GM23338 (cell line): Measurements from ENCODE around the gene LEO1. TPM values are rescaled to one million over a fixed set of nuclear protein-coding genes. Genes with fewer than 3 reads are reported as not detected.

Source experiments
- ATAC-seq: fragments of 200-7000 bp; cut with Tn5 transposase; 3 replicates; pipeline ENCODE4 v1.9.1; 2020
- DNase-seq: peaks from one replicate; pipeline ENCODE4 v3.0.0-alpha.2; 2015; ENCODE audit warnings: low spot score
- H2AFZ ChIP-seq: fragments of 200-600 bp; sonication (generic); 2 replicates; pipeline ENCODE4 v1.8.0; 2016; ENCODE audit warnings: antibody characterized with exemption, mild to moderate bottlenecking, moderate library complexity
- H3F3A ChIP-seq: fragments of 200-600 bp; sonication (generic); replicated peaks from 2 replicates; pipeline ENCODE4 v1.8.0; 2017; ENCODE audit warnings: antibody characterized with exemption, mixed run types, low read depth
- H3K27ac ChIP-seq: fragments of 200-600 bp; sonication (generic); 2 replicates; pipeline ENCODE4 v1.6.1; 2016; ENCODE audit warnings: low read depth
- H3K27me3 ChIP-seq: fragments of 200-600 bp; sonication (generic); 2 replicates; pipeline ENCODE4 v1.8.0; 2016; ENCODE audit warnings: mild to moderate bottlenecking, mixed run types, moderate library complexity; ENCODE audit not compliant: insufficient read depth
- H3K36me3 ChIP-seq: fragments of 200-600 bp; sonication (generic); 2 replicates; pipeline ENCODE4 v1.8.0; 2016; ENCODE audit warnings: mild to moderate bottlenecking; ENCODE audit not compliant: insufficient read depth
- H3K4me1 ChIP-seq: fragments of 200-600 bp; sonication (generic); 2 replicates; pipeline ENCODE4 v1.8.0; 2016; ENCODE audit warnings: mild to moderate bottlenecking, moderate library complexity; ENCODE audit not compliant: insufficient read depth
- H3K4me2 ChIP-seq: fragments of 200-600 bp; sonication (generic); 2 replicates; pipeline ENCODE4 v1.7.1; 2017; ENCODE audit warnings: mixed run types
- H3K4me3 ChIP-seq: fragments of 200-600 bp; sonication (generic); 2 replicates; pipeline ENCODE4 v1.6.1; 2016; ENCODE audit warnings: mixed run types
- H3K79me2 ChIP-seq: fragments of 200-600 bp; sonication (generic); replicated peaks from 2 replicates; pipeline ENCODE4 v1.8.0; 2017; ENCODE audit warnings: mild to moderate bottlenecking; ENCODE audit not compliant: insufficient read depth
- H3K9me2 ChIP-seq: fragments of 200-600 bp; sonication (generic); 2 replicates; pipeline ENCODE4 v1.8.0; 2017; ENCODE audit not compliant: insufficient read depth
- H4K20me1 ChIP-seq: fragments of 200-600 bp; sonication (generic); replicated peaks from 2 replicates; pipeline ENCODE4 v1.8.0; 2017; ENCODE audit warnings: mild to moderate bottlenecking; ENCODE audit not compliant: insufficient read depth
- H3K27ac Mint-ChIP-seq: 2 replicates; pipeline ENCODE4 v1.8.0; 2020; ENCODE audit warnings: inconsistent platforms, mild to moderate bottlenecking, moderate library complexity, mixed read lengths
- H3K27me3 Mint-ChIP-seq: 3 replicates; pipeline ENCODE4 v1.8.0; 2022; ENCODE audit warnings: low read depth, mild to moderate bottlenecking, moderate library complexity, mixed read lengths, inconsistent platforms; ENCODE audit not compliant: insufficient read depth, poor library complexity
- H3K36me3 Mint-ChIP-seq: 3 replicates; pipeline ENCODE4 v1.8.0; 2021; ENCODE audit warnings: low read depth, mild to moderate bottlenecking, inconsistent platforms, moderate library complexity, mixed read lengths
- H3K4me1 Mint-ChIP-seq: 3 replicates; pipeline ENCODE4 v1.8.0; 2020; ENCODE audit warnings: mild to moderate bottlenecking, inconsistent platforms, mixed read lengths
- H3K4me3 Mint-ChIP-seq: 3 replicates; pipeline ENCODE4 v1.8.0; 2021; ENCODE audit warnings: moderate library complexity, mild to moderate bottlenecking, inconsistent platforms, mixed read lengths
- H3K9me3 Mint-ChIP-seq: 3 replicates; pipeline ENCODE4 v1.8.0; 2020; ENCODE audit warnings: moderate library complexity, mild to moderate bottlenecking, inconsistent platforms, mixed read lengths
- CREB1 ChIP-seq: fragments of 250-450 bp; sonication (Bioruptor Pico); IDR thresholded peaks from 2 replicates; pipeline ENCODE4 v1.5.0; 2020; ENCODE audit warnings: low read depth, mild to moderate bottlenecking, moderate library complexity
- EZH2 ChIP-seq: fragments of 200-600 bp; sonication (generic); IDR thresholded peaks from one replicate; pipeline ENCODE4 v1.8.0; 2017; ENCODE audit warnings: antibody characterized with exemption, mild to moderate bottlenecking, low read depth; ENCODE audit not compliant: unreplicated experiment
- JUNB ChIP-seq: IDR thresholded peaks from one replicate; pipeline ENCODE4 v1.6.1; 2016; ENCODE audit warnings: antibody characterized with exemption; ENCODE audit not compliant: unreplicated experiment
- NANOG ChIP-seq: IDR thresholded peaks from 2 replicates; pipeline ENCODE4 v1.6.1; 2016; ENCODE audit warnings: antibody characterized with exemption, borderline replicate concordance
- POLR2AphosphoS5 ChIP-seq: IDR thresholded peaks from 2 replicates; pipeline ENCODE4 v1.6.1; 2016; ENCODE audit warnings: antibody characterized with exemption, low read depth
- STAT1 ChIP-seq: IDR thresholded peaks from one replicate; pipeline ENCODE4 v1.6.1; 2016; ENCODE audit warnings: antibody characterized with exemption; ENCODE audit not compliant: unreplicated experiment
- ZNF114 ChIP-seq: fragments of 250-450 bp; sonication (Bioruptor Pico); IDR thresholded peaks from 2 replicates; pipeline ENCODE4 v1.5.0; 2020; ENCODE audit warnings: mild to moderate bottlenecking, moderate library complexity
- ZNF331 ChIP-seq: fragments of 250-450 bp; sonication (Bioruptor Pico); IDR thresholded peaks from 2 replicates; pipeline ENCODE4 v1.5.0; 2020; ENCODE audit warnings: low read depth, mild to moderate bottlenecking, moderate library complexity
- polyA plus RNA-seq: library from polyadenylated mRNA; unstranded; fragments of >200 nt; fragmentation: Nextera tagmentation; extraction: Ambion mirVana; gene quantifications from 2 replicates; pipeline ENCODE4 v1.2.1, GENCODE V29; 2016
- total RNA-seq: library from RNA; depleted of rRNA; stranded (reverse); fragments of >200 nt; shearing (Covaris generic); gene quantifications from 2 replicates; pipeline ENCODE4 v1.2.3, GENCODE V29; 2014
- TF ChIP-seq, protein P1 (sequence below): fragments of 250-450 bp; sonication (Bioruptor Pico); IDR thresholded peaks from 2 replicates; pipeline ENCODE4 v1.5.0; 2020; ENCODE audit warnings: mild to moderate bottlenecking, moderate library complexity
- TF ChIP-seq, protein P2 (sequence below): IDR thresholded peaks from 2 replicates; pipeline ENCODE4 v1.6.1; 2016; ENCODE audit warnings: antibody characterized with exemption
- TF ChIP-seq, protein P3 (sequence below), 2 experiments: fragments of 200-600 bp in 1 of 2; sonication (generic) in 1 of 2; conservative IDR thresholded peaks; 2 replicates each; pipeline versions ENCODE4 v1.5.1 to v1.6.1; 2016 to 2017; ENCODE audit warnings: antibody characterized with exemption in 2 of 2, low read depth in 2 of 2, mild to moderate bottlenecking in 2 of 2, moderate library complexity in 1 of 2
- TF ChIP-seq, protein P4 (sequence below): IDR thresholded peaks from one replicate; pipeline ENCODE4 v1.6.1; 2018; ENCODE audit warnings: antibody characterized with exemption; ENCODE audit not compliant: unreplicated experiment

Gene LEO1
- total and polyA plus RNA-seq, 2 experiments from 2014 or later = 41.4 to 55.6 TPM

DNA sequence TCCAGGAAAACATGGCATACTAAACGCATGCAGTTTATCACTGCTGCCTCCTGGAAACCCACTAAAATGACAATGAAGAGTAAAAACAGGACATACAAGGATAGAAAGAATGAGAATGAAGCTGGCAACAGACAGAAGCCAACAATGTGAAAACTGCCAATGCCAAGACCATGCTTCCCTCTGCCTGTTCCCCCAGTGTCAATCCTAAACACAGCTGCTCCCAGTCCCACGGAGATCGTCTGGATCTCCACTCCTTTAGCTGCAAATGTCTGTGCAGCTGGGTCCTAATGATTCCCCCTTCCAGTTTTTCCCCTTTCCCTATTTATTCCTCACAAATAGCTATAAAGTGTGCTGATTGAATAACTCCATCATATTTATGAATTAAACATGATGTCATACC is 16.1 kb downstream of the LEO1 start (continued):
- TF ChIP-seq, protein P1, sequence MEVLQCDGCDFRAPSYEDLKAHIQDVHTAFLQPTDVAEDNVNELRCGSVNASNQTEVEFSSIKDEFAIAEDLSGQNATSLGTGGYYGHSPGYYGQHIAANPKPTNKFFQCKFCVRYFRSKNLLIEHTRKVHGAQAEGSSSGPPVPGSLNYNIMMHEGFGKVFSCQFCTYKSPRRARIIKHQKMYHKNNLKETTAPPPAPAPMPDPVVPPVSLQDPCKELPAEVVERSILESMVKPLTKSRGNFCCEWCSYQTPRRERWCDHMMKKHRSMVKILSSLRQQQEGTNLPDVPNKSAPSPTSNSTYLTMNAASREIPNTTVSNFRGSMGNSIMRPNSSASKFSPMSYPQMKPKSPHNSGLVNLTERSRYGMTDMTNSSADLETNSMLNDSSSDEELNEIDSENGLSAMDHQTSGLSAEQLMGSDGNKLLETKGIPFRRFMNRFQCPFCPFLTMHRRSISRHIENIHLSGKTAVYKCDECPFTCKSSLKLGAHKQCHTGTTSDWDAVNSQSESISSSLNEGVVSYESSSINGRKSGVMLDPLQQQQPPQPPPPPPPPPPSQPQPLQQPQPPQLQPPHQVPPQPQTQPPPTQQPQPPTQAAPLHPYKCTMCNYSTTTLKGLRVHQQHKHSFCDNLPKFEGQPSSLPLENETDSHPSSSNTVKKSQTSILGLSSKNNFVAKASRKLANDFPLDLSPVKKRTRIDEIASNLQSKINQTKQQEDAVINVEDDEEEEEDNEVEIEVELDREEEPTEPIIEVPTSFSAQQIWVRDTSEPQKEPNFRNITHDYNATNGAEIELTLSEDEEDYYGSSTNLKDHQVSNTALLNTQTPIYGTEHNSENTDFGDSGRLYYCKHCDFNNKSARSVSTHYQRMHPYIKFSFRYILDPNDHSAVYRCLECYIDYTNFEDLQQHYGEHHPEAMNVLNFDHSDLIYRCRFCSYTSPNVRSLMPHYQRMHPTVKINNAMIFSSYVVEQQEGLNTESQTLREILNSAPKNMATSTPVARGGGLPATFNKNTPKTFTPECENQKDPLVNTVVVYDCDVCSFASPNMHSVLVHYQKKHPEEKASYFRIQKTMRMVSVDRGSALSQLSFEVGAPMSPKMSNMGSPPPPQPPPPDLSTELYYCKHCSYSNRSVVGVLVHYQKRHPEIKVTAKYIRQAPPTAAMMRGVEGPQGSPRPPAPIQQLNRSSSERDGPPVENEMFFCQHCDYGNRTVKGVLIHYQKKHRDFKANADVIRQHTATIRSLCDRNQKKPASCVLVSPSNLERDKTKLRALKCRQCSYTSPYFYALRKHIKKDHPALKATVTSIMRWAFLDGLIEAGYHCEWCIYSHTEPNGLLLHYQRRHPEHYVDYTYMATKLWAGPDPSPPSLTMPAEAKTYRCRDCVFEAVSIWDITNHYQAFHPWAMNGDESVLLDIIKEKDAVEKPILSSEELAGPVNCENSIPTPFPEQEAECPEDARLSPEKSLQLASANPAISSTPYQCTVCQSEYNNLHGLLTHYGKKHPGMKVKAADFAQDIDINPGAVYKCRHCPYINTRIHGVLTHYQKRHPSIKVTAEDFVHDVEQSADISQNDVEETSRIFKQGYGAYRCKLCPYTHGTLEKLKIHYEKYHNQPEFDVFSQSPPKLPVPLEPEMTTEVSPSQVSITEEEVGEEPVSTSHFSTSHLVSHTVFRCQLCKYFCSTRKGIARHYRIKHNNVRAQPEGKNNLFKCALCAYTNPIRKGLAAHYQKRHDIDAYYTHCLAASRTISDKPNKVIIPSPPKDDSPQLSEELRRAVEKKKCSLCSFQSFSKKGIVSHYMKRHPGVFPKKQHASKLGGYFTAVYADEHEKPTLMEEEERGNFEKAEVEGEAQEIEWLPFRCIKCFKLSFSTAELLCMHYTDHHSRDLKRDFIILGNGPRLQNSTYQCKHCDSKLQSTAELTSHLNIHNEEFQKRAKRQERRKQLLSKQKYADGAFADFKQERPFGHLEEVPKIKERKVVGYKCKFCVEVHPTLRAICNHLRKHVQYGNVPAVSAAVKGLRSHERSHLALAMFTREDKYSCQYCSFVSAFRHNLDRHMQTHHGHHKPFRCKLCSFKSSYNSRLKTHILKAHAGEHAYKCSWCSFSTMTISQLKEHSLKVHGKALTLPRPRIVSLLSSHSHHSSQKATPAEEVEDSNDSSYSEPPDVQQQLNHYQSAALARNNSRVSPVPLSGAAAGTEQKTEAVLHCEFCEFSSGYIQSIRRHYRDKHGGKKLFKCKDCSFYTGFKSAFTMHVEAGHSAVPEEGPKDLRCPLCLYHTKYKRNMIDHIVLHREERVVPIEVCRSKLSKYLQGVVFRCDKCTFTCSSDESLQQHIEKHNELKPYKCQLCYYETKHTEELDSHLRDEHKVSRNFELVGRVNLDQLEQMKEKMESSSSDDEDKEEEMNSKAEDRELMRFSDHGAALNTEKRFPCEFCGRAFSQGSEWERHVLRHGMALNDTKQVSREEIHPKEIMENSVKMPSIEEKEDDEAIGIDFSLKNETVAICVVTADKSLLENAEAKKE (CRISPR knock-in tag) = no peak
- no peak for TF ChIP-seq NANOG
- no peak for TF ChIP-seq STAT1
- no peak for TF ChIP-seq POLR2AphosphoS5
- TF ChIP-seq, protein P2, sequence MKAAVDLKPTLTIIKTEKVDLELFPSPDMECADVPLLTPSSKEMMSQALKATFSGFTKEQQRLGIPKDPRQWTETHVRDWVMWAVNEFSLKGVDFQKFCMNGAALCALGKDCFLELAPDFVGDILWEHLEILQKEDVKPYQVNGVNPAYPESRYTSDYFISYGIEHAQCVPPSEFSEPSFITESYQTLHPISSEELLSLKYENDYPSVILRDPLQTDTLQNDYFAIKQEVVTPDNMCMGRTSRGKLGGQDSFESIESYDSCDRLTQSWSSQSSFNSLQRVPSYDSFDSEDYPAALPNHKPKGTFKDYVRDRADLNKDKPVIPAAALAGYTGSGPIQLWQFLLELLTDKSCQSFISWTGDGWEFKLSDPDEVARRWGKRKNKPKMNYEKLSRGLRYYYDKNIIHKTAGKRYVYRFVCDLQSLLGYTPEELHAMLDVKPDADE = no peak
- TF ChIP-seq JUNB = no peak
- no peak for TF ChIP-seq EZH2

DNA sequence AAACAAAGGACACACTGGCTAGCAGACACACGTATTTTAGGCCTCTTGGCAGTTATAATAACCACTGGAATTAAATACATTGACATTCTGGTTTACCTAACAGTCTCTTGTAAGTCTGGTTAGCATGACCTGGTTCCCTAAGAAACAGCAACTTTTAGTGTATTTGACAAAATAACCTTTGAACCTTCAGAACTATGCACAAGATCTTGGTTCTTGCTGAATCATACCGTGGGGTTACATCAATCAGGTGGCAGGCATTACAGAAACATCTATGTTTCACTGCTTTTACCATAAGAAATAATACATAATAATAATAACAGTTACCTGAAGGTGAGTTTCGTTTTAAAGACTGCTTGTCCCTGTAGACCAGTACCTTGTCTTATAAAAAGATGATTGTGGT is 18.8 kb downstream of the LEO1 start:
- H3K27ac ChIP-seq = no peak overlapping the region
- H3K9me2 ChIP-seq = no peaks in the 10 kb centered on the region
- no peak overlapping the region for H3K4me2 ChIP-seq
- no peaks in the 10 kb centered on the region for H3K4me1 ChIP-seq
- ATAC-seq (no peak), DNase-seq (no peak)
- H3K4me3 ChIP-seq = no peak overlapping the region
- peaks cover 73% of the 10 kb centered on the region for H3K36me3 ChIP-seq
- H3K36me3 Mint-ChIP-seq = peaks cover 80% of the 10 kb centered on the region
- no peak overlapping the region for H3K4me3 Mint-ChIP-seq
- peaks cover 5% of the 10 kb centered on the region for H3K27me3 Mint-ChIP-seq
- no peaks in the 10 kb centered on the region for H3K9me3 Mint-ChIP-seq
- H3K4me1 Mint-ChIP-seq = no peaks in the 10 kb centered on the region
- H3K79me2 ChIP-seq = no peaks in the 10 kb centered on the region
- no peak overlapping the region for H2AFZ ChIP-seq
- H3K27ac Mint-ChIP-seq = no peak overlapping the region
- H4K20me1 ChIP-seq = no peaks in the 10 kb centered on the region; the same call in none of the 2 replicates
- no peaks in the 10 kb centered on the region for H3F3A ChIP-seq
- H3K27me3 ChIP-seq = no peaks in the 10 kb centered on the region
- no peak for TF ChIP-seq POLR2AphosphoS5
- TF ChIP-seq, protein P2 = no peak
- TF ChIP-seq, protein P3, sequence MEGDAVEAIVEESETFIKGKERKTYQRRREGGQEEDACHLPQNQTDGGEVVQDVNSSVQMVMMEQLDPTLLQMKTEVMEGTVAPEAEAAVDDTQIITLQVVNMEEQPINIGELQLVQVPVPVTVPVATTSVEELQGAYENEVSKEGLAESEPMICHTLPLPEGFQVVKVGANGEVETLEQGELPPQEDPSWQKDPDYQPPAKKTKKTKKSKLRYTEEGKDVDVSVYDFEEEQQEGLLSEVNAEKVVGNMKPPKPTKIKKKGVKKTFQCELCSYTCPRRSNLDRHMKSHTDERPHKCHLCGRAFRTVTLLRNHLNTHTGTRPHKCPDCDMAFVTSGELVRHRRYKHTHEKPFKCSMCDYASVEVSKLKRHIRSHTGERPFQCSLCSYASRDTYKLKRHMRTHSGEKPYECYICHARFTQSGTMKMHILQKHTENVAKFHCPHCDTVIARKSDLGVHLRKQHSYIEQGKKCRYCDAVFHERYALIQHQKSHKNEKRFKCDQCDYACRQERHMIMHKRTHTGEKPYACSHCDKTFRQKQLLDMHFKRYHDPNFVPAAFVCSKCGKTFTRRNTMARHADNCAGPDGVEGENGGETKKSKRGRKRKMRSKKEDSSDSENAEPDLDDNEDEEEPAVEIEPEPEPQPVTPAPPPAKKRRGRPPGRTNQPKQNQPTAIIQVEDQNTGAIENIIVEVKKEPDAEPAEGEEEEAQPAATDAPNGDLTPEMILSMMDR (conservative IDR thresholded peaks at IDR 0.05; ENCODE audit: low read depth in 2 of 2) = no peak
- no peak for TF ChIP-seq ZNF114 (CRISPR knock-in tag)
- no peak for TF ChIP-seq CREB1 (CRISPR knock-in tag)
- TF ChIP-seq NANOG = no peak
- TF ChIP-seq, protein P4, sequence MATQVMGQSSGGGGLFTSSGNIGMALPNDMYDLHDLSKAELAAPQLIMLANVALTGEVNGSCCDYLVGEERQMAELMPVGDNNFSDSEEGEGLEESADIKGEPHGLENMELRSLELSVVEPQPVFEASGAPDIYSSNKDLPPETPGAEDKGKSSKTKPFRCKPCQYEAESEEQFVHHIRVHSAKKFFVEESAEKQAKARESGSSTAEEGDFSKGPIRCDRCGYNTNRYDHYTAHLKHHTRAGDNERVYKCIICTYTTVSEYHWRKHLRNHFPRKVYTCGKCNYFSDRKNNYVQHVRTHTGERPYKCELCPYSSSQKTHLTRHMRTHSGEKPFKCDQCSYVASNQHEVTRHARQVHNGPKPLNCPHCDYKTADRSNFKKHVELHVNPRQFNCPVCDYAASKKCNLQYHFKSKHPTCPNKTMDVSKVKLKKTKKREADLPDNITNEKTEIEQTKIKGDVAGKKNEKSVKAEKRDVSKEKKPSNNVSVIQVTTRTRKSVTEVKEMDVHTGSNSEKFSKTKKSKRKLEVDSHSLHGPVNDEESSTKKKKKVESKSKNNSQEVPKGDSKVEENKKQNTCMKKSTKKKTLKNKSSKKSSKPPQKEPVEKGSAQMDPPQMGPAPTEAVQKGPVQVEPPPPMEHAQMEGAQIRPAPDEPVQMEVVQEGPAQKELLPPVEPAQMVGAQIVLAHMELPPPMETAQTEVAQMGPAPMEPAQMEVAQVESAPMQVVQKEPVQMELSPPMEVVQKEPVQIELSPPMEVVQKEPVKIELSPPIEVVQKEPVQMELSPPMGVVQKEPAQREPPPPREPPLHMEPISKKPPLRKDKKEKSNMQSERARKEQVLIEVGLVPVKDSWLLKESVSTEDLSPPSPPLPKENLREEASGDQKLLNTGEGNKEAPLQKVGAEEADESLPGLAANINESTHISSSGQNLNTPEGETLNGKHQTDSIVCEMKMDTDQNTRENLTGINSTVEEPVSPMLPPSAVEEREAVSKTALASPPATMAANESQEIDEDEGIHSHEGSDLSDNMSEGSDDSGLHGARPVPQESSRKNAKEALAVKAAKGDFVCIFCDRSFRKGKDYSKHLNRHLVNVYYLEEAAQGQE = no peak
- TF ChIP-seq ZNF331 (CRISPR knock-in tag) = no peak
